H54 (cell line): Measurements from ENCODE around the gene ZNF426.
"Not testable (repeated sequence)": the region's sequence is repeated elsewhere in the genome, so short reads cannot be mapped to it uniquely, and the experiment has no call there.

Experiments used
- DNase-seq: peaks from one replicate; pipeline ENCODE4 v3.0.0; 2011; ENCODE audit warnings: low spot score, mixed read lengths; ENCODE audit not compliant: insufficient read length
- FAIRE-seq: peaks from 3 replicates; lab custom pipeline; 2011; peaks lifted over from hg19 to GRCh38; lab: Jason Lieb, UNC
- POLR2A ChIP-seq: IDR thresholded peaks from 2 replicates; pipeline ENCODE4 v1.6.1; 2011; ENCODE audit warnings: low read depth, mild to moderate bottlenecking, low read length

The ZNF426 gene

DNA sequence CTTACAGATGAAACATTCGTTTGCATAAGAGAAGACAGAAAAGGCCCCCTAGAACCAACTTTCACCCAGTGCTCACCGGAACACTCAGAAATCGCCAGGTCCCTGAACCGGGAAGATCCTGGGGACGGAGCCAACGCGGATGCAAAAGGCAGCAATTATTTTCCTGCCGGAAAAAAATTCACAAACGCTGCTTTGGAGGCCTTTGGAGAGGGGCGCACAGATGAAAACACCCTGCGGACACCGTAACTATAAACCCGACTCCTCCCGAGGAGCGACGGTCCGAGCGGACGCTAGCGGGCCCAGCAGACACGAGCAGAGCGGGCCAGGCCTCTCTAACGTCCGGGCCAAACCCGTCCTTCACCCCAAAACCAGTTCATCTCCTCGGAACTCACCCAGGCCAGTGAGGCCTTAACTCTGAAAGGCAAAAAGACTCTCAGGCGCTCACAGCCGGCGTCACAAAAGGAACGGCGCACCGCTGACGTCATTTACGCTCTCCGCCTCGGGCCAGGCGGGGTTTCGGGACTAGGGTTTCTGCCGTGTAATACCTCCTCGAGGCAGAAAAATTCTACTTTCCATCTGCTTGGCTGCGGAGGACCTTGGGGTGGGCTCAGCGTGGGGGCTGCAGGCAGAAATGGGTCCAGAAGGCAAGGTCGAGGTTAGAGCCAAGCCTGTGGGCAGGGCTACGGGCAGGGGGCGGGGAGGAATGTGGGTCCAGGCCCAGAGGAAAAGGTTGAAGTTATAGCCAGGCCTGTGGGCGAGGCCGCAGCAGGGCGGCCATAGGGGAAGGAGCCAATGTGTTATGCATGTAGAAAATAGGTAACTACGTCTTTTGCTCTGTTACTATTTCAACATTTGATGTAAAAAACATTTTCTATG, at the start of gene ZNF426:
ZNF426 (minus strand) TSS at position 463 of the 876 bp plus-strand sequence. CDS start 2,413 bp downstream, outside the sequence.
- FAIRE-seq (no peak), DNase-seq (peak; percentile 78)
- peak; percentile 33; the same call in 1 of the 2 replicates for TF ChIP-seq POLR2A

DNA sequence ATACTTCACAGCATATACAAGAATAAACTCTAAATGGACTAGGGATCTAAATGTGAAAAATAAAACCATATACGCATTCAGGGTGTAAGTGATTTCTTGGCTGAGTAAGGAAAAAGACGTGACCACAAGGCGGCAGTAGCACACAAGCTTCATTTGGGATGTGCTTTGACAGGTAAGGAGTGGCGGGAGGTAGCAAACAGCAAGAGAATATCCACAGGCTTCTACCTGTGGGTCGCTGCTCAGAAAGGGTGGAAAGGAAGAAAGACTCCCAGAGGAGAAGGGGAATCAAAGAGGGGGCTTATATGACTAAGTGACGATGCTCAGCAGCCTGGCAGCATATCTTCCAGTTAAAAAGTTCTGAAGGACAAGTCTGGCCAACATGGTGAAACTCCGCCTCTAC, 48.3 kb upstream of the ZNF426 start:
- peak; percentile 92 for FAIRE-seq
- no peak for DNase-seq
- no peak for TF ChIP-seq POLR2A

DNA sequence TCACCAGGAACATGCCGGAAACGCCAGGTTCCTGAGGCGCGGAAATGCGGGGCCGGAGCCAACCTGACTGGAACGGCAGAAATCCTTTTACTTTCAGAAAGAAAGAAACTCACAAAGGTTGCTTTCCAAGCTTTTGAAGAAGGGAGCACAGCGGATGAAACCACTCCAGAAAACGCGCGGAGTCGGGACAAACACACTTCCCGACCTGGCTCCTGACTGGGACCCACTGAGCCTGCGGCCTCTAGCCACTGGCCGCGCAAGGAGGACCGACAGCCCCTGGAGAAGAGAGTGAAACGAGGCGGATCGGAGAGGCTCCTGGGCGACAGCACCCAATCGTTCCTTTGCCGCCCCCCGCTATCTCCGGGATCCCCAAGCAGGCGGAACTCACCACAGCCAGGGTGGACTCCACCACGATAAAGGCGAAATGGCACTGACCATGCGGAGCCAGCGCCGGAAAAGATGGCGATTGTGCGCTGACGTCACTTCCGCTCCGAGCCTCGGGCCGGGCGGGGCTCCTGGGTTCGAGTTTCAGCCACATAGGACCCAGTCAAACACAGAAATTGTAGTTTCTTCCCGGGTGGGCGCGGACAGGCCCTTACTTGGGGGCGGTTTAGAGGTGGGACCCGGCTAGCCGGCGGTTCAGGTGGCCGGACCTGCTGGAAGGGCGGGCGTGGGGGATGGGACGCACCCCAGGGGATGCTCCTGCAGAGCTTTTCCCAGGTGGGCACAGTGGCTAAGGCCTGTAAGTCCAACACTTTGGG, 45.8 kb upstream of the ZNF426 start, which contains the start of gene ZNF121:
ZNF121 (minus strand) TSS at position 432 of the 761 bp plus-strand sequence. CDS start 16,407 bp downstream, outside the sequence.
- FAIRE-seq (peak; percentile 60), DNase-seq (peak; percentile 75)

DNA sequence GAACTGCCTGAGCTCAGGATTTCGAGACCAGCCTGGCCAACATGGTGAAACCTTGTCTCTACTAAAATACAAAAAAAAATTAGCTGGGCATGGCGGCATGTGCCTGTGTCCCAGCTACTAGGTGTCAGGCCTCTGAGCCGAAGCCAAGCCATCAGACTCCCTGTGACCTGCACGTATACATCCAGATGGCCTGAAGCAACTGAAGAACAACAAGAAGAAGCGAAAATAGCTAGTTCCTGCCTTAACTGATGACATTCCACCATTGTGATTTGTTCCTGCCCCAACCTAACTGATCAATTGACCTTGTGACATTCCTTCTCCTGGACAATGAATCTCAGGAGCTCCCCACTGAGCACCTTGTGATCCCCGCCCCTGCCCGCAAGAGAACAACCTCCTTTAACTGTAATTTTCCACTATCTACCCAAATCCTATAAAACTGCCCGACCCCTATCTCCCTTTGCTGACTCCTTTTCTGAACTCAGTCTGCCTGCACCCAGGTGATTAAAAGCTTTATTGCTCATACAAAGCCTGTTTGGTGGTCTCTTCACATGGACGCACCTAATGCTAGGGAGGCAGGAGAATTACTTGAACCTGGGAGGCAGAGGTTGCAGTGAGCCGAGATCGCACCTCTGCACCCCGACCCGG, 43.8 kb upstream of the ZNF426 start:
- DNase-seq, FAIRE-seq: not testable (repeated sequence)

More for the DNA sequence above, 45.8 kb upstream of the ZNF426 start, which contains the start of gene ZNF121:
- TF ChIP-seq POLR2A: peak; percentile 91

DNA sequence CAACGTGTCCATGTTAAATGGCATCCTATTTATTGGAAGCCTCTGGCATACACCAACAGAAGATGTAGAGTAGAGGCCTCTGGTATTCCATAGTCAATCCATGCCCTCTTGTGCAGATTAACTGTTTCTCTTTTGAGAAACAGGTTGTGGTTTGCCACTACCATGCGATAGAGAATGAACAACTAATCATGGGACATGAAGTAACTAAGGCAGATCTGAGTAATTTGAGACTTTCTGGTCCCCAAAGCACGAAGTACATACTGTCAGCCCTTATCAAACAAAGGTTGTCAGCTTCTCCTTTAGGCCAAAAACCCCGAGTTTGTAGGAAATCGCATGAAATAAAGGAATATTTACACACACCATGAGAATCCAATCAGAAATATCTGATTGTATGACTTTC, 42.3 kb upstream of the ZNF426 start:
- no peak for FAIRE-seq
- TF ChIP-seq POLR2A: no peak
- DNase-seq: no peak

DNA sequence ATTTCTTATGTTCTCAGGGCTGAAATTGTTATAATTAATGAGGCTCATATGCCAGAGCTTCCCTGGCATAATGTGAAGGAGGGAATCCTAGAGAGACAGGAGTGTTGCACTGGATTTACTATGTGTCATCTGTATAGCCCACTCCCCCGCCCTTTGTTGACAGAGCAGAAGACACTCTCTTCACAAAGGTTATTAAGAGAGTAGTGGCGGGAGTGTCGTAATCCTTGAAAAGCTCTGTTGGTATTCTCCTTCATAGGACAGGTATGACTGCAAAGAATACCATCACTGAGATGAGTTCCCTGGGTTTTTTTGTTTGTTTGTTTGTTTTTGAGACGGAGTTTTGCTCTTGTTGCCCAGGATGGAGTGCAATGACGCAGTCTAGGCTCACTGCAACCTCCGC, 31.8 kb upstream of the ZNF426 start:
- FAIRE-seq (no peak), DNase-seq (no peak)
- no peak for TF ChIP-seq POLR2A

DNA sequence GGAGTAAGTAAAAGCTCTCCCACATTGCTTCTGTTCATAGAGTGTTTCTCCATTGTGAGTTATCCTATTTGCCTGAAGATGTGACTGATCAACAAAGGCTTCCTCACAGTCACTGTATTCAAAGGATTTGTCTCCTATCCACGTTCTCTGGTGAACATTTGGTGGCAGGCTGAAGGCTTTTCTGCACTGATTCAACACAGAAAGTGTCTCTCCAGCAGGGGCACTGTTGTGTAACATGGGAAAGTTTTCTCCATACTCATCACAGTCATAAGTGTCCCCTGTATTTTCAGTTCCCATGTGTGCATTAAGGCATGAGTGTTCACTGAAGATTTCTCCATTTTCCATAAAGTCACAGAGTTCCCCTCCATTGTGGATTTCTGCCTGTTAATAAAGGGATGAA, 28.3 kb upstream of the ZNF426 start:
- FAIRE-seq: peak; percentile 38

DNA sequence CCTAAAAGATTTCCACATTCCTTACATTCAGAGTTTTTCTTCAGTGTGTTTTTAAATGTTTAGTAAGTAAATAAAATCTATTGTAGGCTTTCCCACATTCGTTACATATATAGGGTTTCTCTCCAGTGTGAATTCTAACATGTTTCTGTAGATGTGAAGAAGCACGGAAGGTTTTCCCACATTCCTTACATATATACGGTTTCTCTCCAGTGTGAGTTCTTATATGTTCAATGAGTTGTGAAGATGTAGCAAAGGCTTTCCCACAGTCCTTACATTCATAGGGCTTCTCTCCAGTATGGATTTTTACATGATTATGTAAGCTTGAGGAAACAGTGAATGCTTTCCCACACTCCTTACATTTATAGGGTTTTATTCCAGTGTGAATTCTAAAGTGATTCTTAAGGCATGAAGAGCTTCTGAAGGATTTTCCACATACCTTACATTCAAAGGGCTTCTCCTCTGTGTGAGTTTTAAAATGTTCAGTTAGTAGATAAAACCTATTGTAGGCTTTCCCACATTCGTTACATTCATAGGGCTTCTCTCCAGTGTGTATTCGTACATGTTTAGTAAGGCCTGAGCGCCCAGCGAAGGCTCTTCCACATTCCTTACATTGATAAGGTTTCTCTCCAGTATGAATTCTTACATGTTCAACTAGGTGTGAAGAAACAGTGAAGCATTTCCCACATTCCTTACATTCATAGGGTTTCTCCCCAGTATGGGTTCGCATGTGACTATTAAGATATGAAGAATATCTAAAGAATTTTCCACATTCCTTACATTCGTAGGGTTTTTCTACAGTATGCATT, 27.7 kb upstream of the ZNF426 start:
- no peak for DNase-seq

More for the DNA sequence above, 28.3 kb upstream of the ZNF426 start:
- no peak for DNase-seq
- no peak for TF ChIP-seq POLR2A

DNA sequence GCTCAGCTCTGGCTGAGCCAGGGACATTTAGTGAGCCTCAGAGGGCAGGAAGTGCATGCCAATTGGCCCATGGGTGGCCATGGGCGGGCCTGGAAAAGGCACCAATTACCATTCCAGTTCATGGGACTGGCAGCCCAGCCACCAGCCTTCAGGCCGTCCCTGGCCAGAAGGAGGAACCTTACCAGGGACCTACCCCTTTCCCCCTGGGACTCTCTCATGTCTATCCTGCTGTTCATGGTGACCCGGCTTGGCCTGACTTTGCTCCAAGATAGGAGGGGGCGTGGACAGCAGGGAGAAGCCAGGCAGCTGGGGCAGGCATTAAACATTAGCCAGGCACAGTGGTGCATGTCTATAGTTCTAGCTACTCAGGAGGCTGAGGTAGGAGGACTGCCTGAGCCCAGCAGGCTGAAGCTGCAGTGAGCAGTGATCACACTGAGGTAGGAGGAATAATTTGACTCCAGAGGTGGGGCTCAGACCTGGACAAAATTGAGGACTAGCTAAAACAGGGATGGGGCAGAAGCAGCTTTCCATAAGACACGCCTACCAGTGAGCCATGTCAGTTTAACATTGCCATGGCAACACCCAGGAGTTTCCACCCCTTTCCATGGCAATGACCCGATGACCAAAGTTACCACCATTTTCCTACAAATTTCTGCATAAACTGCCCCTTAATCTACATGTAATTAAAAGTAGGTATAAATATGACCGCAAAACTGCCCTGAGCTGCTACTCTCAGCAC, 14.3 kb upstream of the ZNF426 start:
- DNase-seq (no peak), FAIRE-seq (no peak)
- TF ChIP-seq POLR2A: no peak

More for the DNA sequence above, 27.7 kb upstream of the ZNF426 start:
- TF ChIP-seq POLR2A: no peak
- FAIRE-seq: no peak

DNA sequence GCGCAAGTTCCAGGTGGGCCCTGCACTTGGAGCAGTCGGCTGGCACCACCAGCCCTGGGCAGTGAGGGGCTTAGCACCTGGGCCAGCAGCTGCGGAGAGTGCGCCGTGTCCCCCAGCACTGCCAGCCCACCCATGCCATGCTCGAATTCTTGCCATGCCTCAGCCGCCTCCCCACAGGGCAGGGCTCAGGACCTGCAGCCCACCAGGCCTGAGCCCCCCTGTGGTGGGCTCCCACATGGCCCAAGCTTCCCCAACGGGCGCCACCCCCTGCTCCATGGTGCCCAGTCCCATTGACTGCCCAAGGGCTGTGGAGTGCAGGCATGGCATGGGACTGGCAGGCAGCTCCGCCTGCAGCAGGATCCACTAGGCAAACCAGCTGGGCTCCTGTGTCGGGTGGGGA, 9.4 kb upstream of the ZNF426 start:
- no peak for TF ChIP-seq POLR2A
- DNase-seq: no peak
- no peak for FAIRE-seq

DNA sequence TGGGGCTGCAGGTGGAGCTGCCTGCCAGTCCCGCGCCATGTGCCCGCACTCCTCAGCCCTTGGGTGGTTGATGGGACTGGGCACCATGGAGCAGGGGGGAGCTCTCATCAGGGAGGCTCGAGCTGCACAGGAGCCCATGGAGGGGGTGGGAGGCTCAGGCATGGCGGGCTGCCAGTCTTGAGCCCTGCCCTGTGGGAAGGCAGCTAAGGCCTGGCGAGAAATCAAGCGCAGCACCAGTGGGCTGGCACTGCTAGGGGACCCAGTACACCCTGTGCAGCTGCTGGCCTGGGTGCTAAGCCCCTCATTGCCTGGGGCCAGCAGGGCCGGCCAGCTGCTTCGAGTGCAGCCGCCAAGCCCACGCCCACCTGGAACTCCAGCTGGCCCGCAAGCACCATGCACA, 2.8 kb upstream of the ZNF426 start:
- not testable (repeated sequence) for DNase-seq, FAIRE-seq

DNA sequence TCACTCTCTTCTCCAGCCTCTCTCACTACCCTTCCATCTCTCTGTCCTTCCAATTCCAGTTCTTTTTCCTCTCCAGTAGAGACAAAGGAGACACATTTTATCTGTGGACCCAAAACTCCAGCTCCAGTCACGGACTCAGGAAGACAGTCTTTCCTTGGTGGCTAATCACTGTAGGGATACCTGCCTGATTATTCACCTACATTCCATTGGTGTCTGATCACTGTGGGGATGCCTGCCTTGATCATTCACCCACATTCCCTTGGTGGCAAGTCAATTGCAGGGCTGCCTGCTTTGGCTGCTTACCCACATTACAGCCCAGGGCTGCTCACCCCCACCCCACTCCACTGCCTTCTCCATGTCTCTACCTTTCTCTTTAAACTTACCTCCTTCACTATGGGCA, 1.5 kb upstream of the ZNF426 start:
- not testable (repeated sequence) for DNase-seq, FAIRE-seq

DNA sequence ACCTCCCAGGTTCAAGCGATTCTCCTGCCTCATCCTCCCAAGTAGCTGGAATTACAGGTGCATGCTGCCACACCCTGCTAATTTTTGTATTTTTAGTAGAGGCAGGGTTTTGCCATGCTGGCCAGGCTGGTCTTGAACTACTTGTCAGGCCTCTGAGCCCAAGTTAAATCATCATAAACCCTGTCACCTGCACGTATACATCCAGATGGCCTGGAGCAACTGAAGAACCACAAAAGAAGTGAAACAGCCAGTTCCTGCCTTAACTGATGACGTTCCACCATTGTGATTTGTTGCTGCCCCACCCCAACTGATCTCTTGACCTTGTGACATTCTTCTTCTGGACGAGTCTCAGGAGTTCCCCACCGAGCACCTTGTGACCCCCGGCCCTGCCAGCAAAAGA, 756 bp upstream of the ZNF426 start:
- FAIRE-seq, DNase-seq: not testable (repeated sequence)
